Activated CD4-positive, CD25-positive, alpha-beta regulatory T cell treated with anti-CD3 and anti-CD28 coated beads, Interleukin-2, amount 50 U/mL, for 16 hours (primary cell): ENCODE data around the gene ARPP21.

ENCODE experiments used
- DNase-seq: peaks from one replicate; pipeline ENCODE4 v3.0.0-alpha.2; 2020; ENCODE audit warnings: low read depth, low spot score

Gene ARPP21

GRCh38 chr3:35675621-35676020 lies 36.3 kb downstream of the ARPP21 start:
- DNase-seq, result no peak

GRCh38 chr3:35677797-35678196 lies 38.5 kb downstream of the ARPP21 start:
- DNase-seq, result no peak

- DNase-seq, result no peak
These were observed 39.4 kb downstream of the ARPP21 start for GRCh38 chr3:35678643-35679161.

GRCh38 chr3:35679409-35680080 lies 40.2 kb downstream of the ARPP21 start:
- DNase-seq, result no peak

- no peak for DNase-seq
These were observed 41.7 kb downstream of the ARPP21 start for GRCh38 chr3:35680866-35681650.

GRCh38 chr3:35685153-35685552 lies 45.8 kb downstream of the ARPP21 start:
- DNase-seq, result no peak

- DNase-seq, result no peak
These were observed 49.5 kb downstream of the ARPP21 start for GRCh38 chr3:35688826-35689225.

GRCh38 chr3:35690271-35690670 lies 50.9 kb downstream of the ARPP21 start:
- DNase-seq, result no peak

GRCh38 chr3:35705904-35706303 lies 66.6 kb downstream of the ARPP21 start:
- DNase-seq, result no peak

- DNase-seq, result no peak
These were observed 68.6 kb downstream of the ARPP21 start for GRCh38 chr3:35707904-35708303.

GRCh38 chr3:35708394-35709271 lies 69.3 kb downstream of the ARPP21 start:
- DNase-seq, result no peak

- DNase-seq, result no peak
These were observed 70.4 kb downstream of the ARPP21 start for GRCh38 chr3:35709691-35710090.

- DNase-seq, result no peak
These were observed 71.2 kb downstream of the ARPP21 start for GRCh38 chr3:35710554-35710953.

- no peak for DNase-seq
These were observed 79.6 kb downstream of the ARPP21 start for GRCh38 chr3:35718921-35719320.

- DNase-seq, result no peak
These were observed 82.3 kb downstream of the ARPP21 start for GRCh38 chr3:35721628-35722027.

GRCh38 chr3:35722902-35723301 lies 83.6 kb downstream of the ARPP21 start:
- no peak for DNase-seq

- no peak for DNase-seq
These were observed 84.3 kb downstream of the ARPP21 start for GRCh38 chr3:35723480-35724097.

- DNase-seq, result no peak
These were observed 84.8 kb downstream of the ARPP21 start for GRCh38 chr3:35724106-35724505.

- DNase-seq, result no peak
These were observed 87.9 kb downstream of the ARPP21 start for GRCh38 chr3:35727179-35727578.

- no peak for DNase-seq
These were observed 94.0 kb downstream of the ARPP21 start for GRCh38 chr3:35733341-35733740.

GRCh38 chr3:35733864-35734263 lies 94.5 kb downstream of the ARPP21 start:
- no peak for DNase-seq

GRCh38 chr3:35737080-35737479 lies 97.8 kb downstream of the ARPP21 start:
- no peak for DNase-seq
